Spleen (tissue), 7 donors: ENCODE measurements around the gene PEX7.

ENCODE experiments used
- CTCF ChIP-seq, 11 experiments: fragments of 200-600 bp in 7 of 11; fragments of 450-650 bp in 4 of 11; sonication (generic) in 4 of 11; IDR thresholded peaks in 8 of 11; conservative IDR thresholded peaks in 3 of 11; 1 replicate in 7 of 11; 2 replicates in 4 of 11; pipeline versions ENCODE4 v1.4.0 to v1.8.0; 2016 to 2021; ENCODE audit warnings: antibody characterized with exemption in 11 of 11, inconsistent platforms in 4 of 11, mild to moderate bottlenecking in 1 of 11
- POLR2A ChIP-seq, 3 donors: fragments of 450-650 bp; IDR thresholded peaks; one replicate each; pipeline ENCODE4 v1.5.1; 2017; ENCODE audit warnings: antibody characterized with exemption in 3 of 3, mild to moderate bottlenecking in 1 of 3
- POLR2AphosphoS5 ChIP-seq, 3 donors: sonication (generic); formaldehyde crosslinking; IDR thresholded peaks; one replicate each; pipeline ENCODE4 v1.5.1; 2017; ENCODE audit warnings: antibody characterized with exemption in 3 of 3
- donor health status: DM: no; HTN: no; CAD: no; lungs with moderate emphysema.
- donor health status: DM: no; HTN: no; CAD: no.
- donor health status: DM: no; HTN: no; CAD: no.

GRCh38 chr6:136816656-136817055 is 5.7 kb upstream of the PEX7 start:
- TF ChIP-seq CTCF (IDR thresholded peaks at IDR 0.05 in 8 of 11, conservative IDR thresholded peaks at IDR 0.05 in 3 of 11) (no peak), POLR2A (IDR thresholded peaks at IDR 0.05) (no peak), POLR2AphosphoS5 (IDR thresholded peaks at IDR 0.05) (no peak)
